ENCODE data around the gene RPL32.
"Not testable (repeated sequence)": the region's sequence is repeated elsewhere in the genome, so short reads cannot be mapped to it uniquely, and the experiment has no call there.

Gene RPL32

GRCh38 chr3:12841149-12841969 is at the start of gene RPL32:
Gene RPL32, minus strand, starts transcription at chr3:12841565. Its CDS starts 1,328 bp downstream, at chr3:12840237.
- peak; percentile 84 to 96 (median 89) for DNase-seq

- no peak for DNase-seq
Measured at GRCh38 chr3:12890610-12891390, 49.4 kb upstream of the RPL32 start.

- no peak for DNase-seq
Measured at GRCh38 chr3:12886736-12887135, 45.4 kb upstream of the RPL32 start.

GRCh38 chr3:12886106-12886679 is 44.8 kb upstream of the RPL32 start:
- DNase-seq: no peak

GRCh38 chr3:12885583-12885930 is 44.2 kb upstream of the RPL32 start:
- DNase-seq: no peak

- DNase-seq: no peak
Measured at GRCh38 chr3:12884790-12885582, 43.6 kb upstream of the RPL32 start.

- DNase-seq: no peak
Measured at GRCh38 chr3:12884186-12884680, 42.9 kb upstream of the RPL32 start.

- no peak for DNase-seq
Measured at GRCh38 chr3:12882336-12883310, 41.3 kb upstream of the RPL32 start.

GRCh38 chr3:12881858-12882257 is 40.5 kb upstream of the RPL32 start:
- DNase-seq: not testable (repeated sequence)

- no peak for DNase-seq
Measured at GRCh38 chr3:12879191-12879815, 37.9 kb upstream of the RPL32 start.

- DNase-seq: not testable (repeated sequence)
Measured at GRCh38 chr3:12878758-12879157, 37.4 kb upstream of the RPL32 start.

- no peak for DNase-seq
Measured at GRCh38 chr3:12878141-12878574, 36.8 kb upstream of the RPL32 start.

GRCh38 chr3:12877040-12877439 is 35.7 kb upstream of the RPL32 start:
- DNase-seq: no peak

GRCh38 chr3:12875857-12876836 is 34.8 kb upstream of the RPL32 start:
- peak; percentile 12 to 66 (median 40) for DNase-seq

GRCh38 chr3:12871404-12871983 is 30.1 kb upstream of the RPL32 start:
- DNase-seq: peak in 1 of 3 experiments; percentile 42

- DNase-seq: no peak
Measured at GRCh38 chr3:12870942-12871341, 29.6 kb upstream of the RPL32 start.

GRCh38 chr3:12869035-12869621 is 27.8 kb upstream of the RPL32 start:
- DNase-seq: peak; percentile 15 to 69 (median 47)

Measured in NCI-H1417 (cell line).